Transverse colon (tissue), 4 donors: ENCODE data around the gene OR8G5. TPM values are rescaled to one million over a fixed set of nuclear protein-coding genes. Genes with fewer than 3 reads are reported as not detected.

Source experiments
- DNase-seq: peaks from one replicate; pipeline ENCODE4 v3.0.0-alpha.2; 2019
- H3K27ac ChIP-seq, 4 donors: fragments of 200-600 bp; sonication (generic); 2 replicates each; pipeline ENCODE4 v1.5.1; 2016 to 2018; ENCODE audit warnings: inconsistent platforms in 4 of 4
- H3K27me3 ChIP-seq: fragments of 200-600 bp; sonication (generic); 2 replicates; pipeline ENCODE4 v1.5.1; 2017; ENCODE audit warnings: inconsistent platforms
- H3K36me3 ChIP-seq, 4 donors: fragments of 200-600 bp; sonication (generic); 2 replicates each; pipeline ENCODE4 v1.5.1; 2017 to 2019; ENCODE audit warnings: inconsistent platforms in 4 of 4
- H3K4me1 ChIP-seq, 4 donors: fragments of 200-600 bp; sonication (generic); 2 replicates each; pipeline ENCODE4 v1.5.1; 2017 to 2020; ENCODE audit warnings: inconsistent platforms in 4 of 4
- H3K4me3 ChIP-seq, 4 donors: fragments of 200-600 bp; sonication (generic); 1 replicate in 1 of 4; 2 replicates in 3 of 4; pipeline versions ENCODE4 v1.5.1 to v1.6.1; 2017 to 2019; ENCODE audit warnings: inconsistent platforms in 4 of 4
- H3K9me3 ChIP-seq, 2 donors: fragments of 200-600 bp; sonication (generic); 2 replicates each; pipeline ENCODE4 v1.5.1; 2017 to 2019; ENCODE audit warnings: inconsistent platforms in 2 of 2
- CTCF ChIP-seq, 5 experiments: fragments of 200-600 bp in 3 of 5; fragments of 450-650 bp in 2 of 5; sonication (generic) in 3 of 5; IDR thresholded peaks; 1 replicate in 2 of 5; 2 replicates in 3 of 5; pipeline ENCODE4 v1.5.1; 2016 to 2017; ENCODE audit warnings: antibody characterized with exemption in 5 of 5, inconsistent platforms in 3 of 5, mild to moderate bottlenecking in 2 of 5, moderate library complexity in 1 of 5
- EP300 ChIP-seq: sonication (generic); formaldehyde crosslinking; IDR thresholded peaks from one replicate; pipeline ENCODE4 v1.6.1; 2017; ENCODE audit warnings: antibody characterized with exemption, low read depth
- POLR2A ChIP-seq: fragments of 450-650 bp; IDR thresholded peaks from one replicate; pipeline ENCODE4 v1.6.1; 2016; ENCODE audit warnings: antibody characterized with exemption, mild to moderate bottlenecking, moderate library complexity
- POLR2AphosphoS5 ChIP-seq, 3 donors: sonication (generic); formaldehyde crosslinking; IDR thresholded peaks; one replicate each; pipeline ENCODE4 v1.6.1; 2016; ENCODE audit warnings: antibody characterized with exemption in 3 of 3
- WGBS, 2 donors: methylation state at CpG; one replicate each; pipeline ENCODE4 v1.1.5; 2018; ENCODE audit warnings: low coverage in 1 of 2; 5-methylcytosine and 5-hydroxymethylcytosine counted together
- in situ Hi-C, 4 donors: fragments of 200-750 bp; cut with MboI; loops; one replicate each; pipeline versions ENCODE4 v1.15.0 to v1.15.1; 2017; ENCODE audit warnings: low sequenced_read_pairs in 3 of 4, low pct_ligation_motif_present in 1 of 4, low pct_unique_long_range_greater_than_20kb in 1 of 4
- intact Hi-C: fragments of 100-400 bp; cut with DNase I; formaldehyde crosslinking; loops from one replicate; pipeline ENCODE4 v1.15.1; 2023; ENCODE audit warnings: low total_unique reads
- total RNA-seq, 4 donors: library from RNA; depleted of rRNA; stranded (reverse); fragments of >200 nt; gene quantifications; one replicate each; pipeline ENCODE4 v1.1.0, GENCODE V29; 2016

Gene OR8G5
- total RNA-seq, 4 donors from 2014 or later, result 0.41 TPM; not detected in 3

- Histone ChIP-seq H3K4me3 (no peak overlapping the region), H3K27ac (no peak overlapping the region), H3K4me1 (no peaks in the 10 kb centered on the region), H3K9me3 (no peaks in the 10 kb centered on the region), H3K27me3 (no peaks in the 10 kb centered on the region), H3K36me3 (no peaks in the 10 kb centered on the region)
- 68% methylated on average over 2 to 3 of the region's 3 CpGs for WGBS, 2 donors
- TF ChIP-seq EP300, result no peak
- no peak for TF ChIP-seq CTCF (IDR thresholded peaks at IDR 0.05)
- TF ChIP-seq POLR2A, result no peak
- TF ChIP-seq POLR2AphosphoS5 (IDR thresholded peaks at IDR 0.05), result no peak
- intact Hi-C loops (no loop called here), in situ Hi-C loops (no loop called here)
- no peak for DNase-seq
These were observed 45.4 kb downstream of the OR8G5 start for GRCh38 chr11:124301548-124301947.

GRCh38 chr11:124302347-124303125 is 46.4 kb downstream of the OR8G5 start:
- WGBS, 2 donors, result 33 to 38% methylated on average over 2 to 3 of the region's 3 CpGs
- H3K9me3 ChIP-seq, result no peaks in the 10 kb centered on the region
- peaks cover 0 to 6% (median 0%) of the 10 kb centered on the region in 4 donors for H3K4me1 ChIP-seq
- intact Hi-C loops (no loop called here), in situ Hi-C loops (no loop called here)
- no peak overlapping the region for H3K4me3 ChIP-seq
- TF ChIP-seq POLR2AphosphoS5 (IDR thresholded peaks at IDR 0.05) (no peak), CTCF (IDR thresholded peaks at IDR 0.05) (no peak), EP300 (no peak), POLR2A (no peak)
- H3K27me3 ChIP-seq, result no peaks in the 10 kb centered on the region
- no peak overlapping the region for H3K27ac ChIP-seq
- DNase-seq, result no peak
- H3K36me3 ChIP-seq, result no peaks in the 10 kb centered on the region

GRCh38 chr11:124307093-124307492 is 50.9 kb downstream of the OR8G5 start:
- DNase-seq, result no peak
- TF ChIP-seq EP300 (no peak), POLR2A (no peak), CTCF (IDR thresholded peaks at IDR 0.05) (no peak), POLR2AphosphoS5 (IDR thresholded peaks at IDR 0.05) (no peak)
- H3K4me3 ChIP-seq, result no peak overlapping the region
- no peaks in the 10 kb centered on the region for H3K36me3 ChIP-seq
- H3K27me3 ChIP-seq, result no peaks in the 10 kb centered on the region
- in situ Hi-C loops (no loop called here), intact Hi-C loops (no loop called here)
- no peaks in the 10 kb centered on the region for H3K9me3 ChIP-seq
- H3K4me1 ChIP-seq, result peaks cover 0 to 8% (median 0%) of the 10 kb centered on the region in 4 donors
- no peak overlapping the region for H3K27ac ChIP-seq

GRCh38 chr11:124310721-124311120 is 54.5 kb downstream of the OR8G5 start:
- DNase-seq, result no peak
- Histone ChIP-seq H3K36me3 (no peaks in the 10 kb centered on the region), H3K4me1 (peaks cover 0 to 10% (median 0%) of the 10 kb centered on the region in 4 donors), H3K9me3 (no peaks in the 10 kb centered on the region), H3K27me3 (no peaks in the 10 kb centered on the region), H3K4me3 (no peak overlapping the region), H3K27ac (no peak overlapping the region)
- TF ChIP-seq POLR2AphosphoS5 (IDR thresholded peaks at IDR 0.05), result no peak
- intact Hi-C loops, result no loop called here
- in situ Hi-C loops, result no loop called here

GRCh38 chr11:124311269-124311668 is 55.1 kb downstream of the OR8G5 start:
- intact Hi-C loops, result no loop called here
- in situ Hi-C loops, result no loop called here
- WGBS, 2 donors, result 85% methylated on average over 5 of the region's 5 CpGs; no CpG with 5 or more reads in 1 of the 2 donors
- Histone ChIP-seq H3K27ac (no peak overlapping the region), H3K27me3 (no peaks in the 10 kb centered on the region), H3K4me1 (peaks cover 0 to 11% (median 0%) of the 10 kb centered on the region in 4 donors), H3K36me3 (no peaks in the 10 kb centered on the region), H3K4me3 (no peak overlapping the region), H3K9me3 (no peaks in the 10 kb centered on the region)
- DNase-seq, result no peak
- TF ChIP-seq EP300 (no peak), CTCF (IDR thresholded peaks at IDR 0.05) (no peak), POLR2A (no peak), POLR2AphosphoS5 (IDR thresholded peaks at IDR 0.05) (no peak)
